ENCODE results near the gene MEIOC. TPM values are rescaled to one million over a fixed set of nuclear protein-coding genes. Genes with fewer than 3 reads are reported as not detected.
A peak's percentile ranks its signal among the peaks of the same experiment; 100 is the strongest.

The MEIOC gene
- total RNA-seq, 1 donor from 2014 or later, result 0.75 TPM

- Mint-ChIP-seq H3K9me3 (ENCODE audit: unreplicated experiment) (no peaks in the 10 kb centered on the region), H3K4me3 (ENCODE audit: unreplicated experiment) (no peak overlapping the region), H3K4me1 (ENCODE audit: unreplicated experiment) (peaks cover 6% of the 10 kb centered on the region), H3K36me3 (ENCODE audit: unreplicated experiment) (no peaks in the 10 kb centered on the region), H3K27me3 (ENCODE audit: unreplicated experiment) (peaks cover 12% of the 10 kb centered on the region), H3K27ac (ENCODE audit: unreplicated experiment) (no peak overlapping the region)
- DNase-seq (ENCODE audit: extremely low spot score, unreplicated experiment), result no peak
- TF ChIP-seq CTCF (IDR thresholded peaks at IDR 0.05), result no peak
Measured at GRCh38 chr17:44707755-44708400, 51.6 kb downstream of the MEIOC start.

- Mint-ChIP-seq H3K36me3 (ENCODE audit: unreplicated experiment) (no peaks in the 10 kb centered on the region), H3K27me3 (ENCODE audit: unreplicated experiment) (peaks cover 11% of the 10 kb centered on the region), H3K4me1 (ENCODE audit: unreplicated experiment) (peaks cover 6% of the 10 kb centered on the region), H3K9me3 (ENCODE audit: unreplicated experiment) (no peaks in the 10 kb centered on the region), H3K27ac (ENCODE audit: unreplicated experiment) (no peak within 1 kb of the TSS), H3K4me3 (ENCODE audit: unreplicated experiment) (no peak within 1 kb of the TSS)
- peak; percentile 91 for DNase-seq (ENCODE audit: extremely low spot score, unreplicated experiment)
- no peak for TF ChIP-seq CTCF (IDR thresholded peaks at IDR 0.05)
Measured at GRCh38 chr17:44708401-44709263, 52.4 kb downstream of the MEIOC start, which contains the start of gene DBF4B. Gene DBF4B, plus strand, starts transcription at chr17:44708665. Its CDS starts 156 bp downstream, at chr17:44708821.

- Mint-ChIP-seq H3K36me3 (ENCODE audit: unreplicated experiment) (no peaks in the 10 kb centered on the region), H3K9me3 (ENCODE audit: unreplicated experiment) (peaks cover 3% of the 10 kb centered on the region), H3K4me3 (ENCODE audit: unreplicated experiment) (no peak overlapping the region), H3K4me1 (ENCODE audit: unreplicated experiment) (no peaks in the 10 kb centered on the region), H3K27me3 (ENCODE audit: unreplicated experiment) (no peaks in the 10 kb centered on the region), H3K27ac (ENCODE audit: unreplicated experiment) (no peak overlapping the region)
- no peak for TF ChIP-seq CTCF (IDR thresholded peaks at IDR 0.05)
- DNase-seq (ENCODE audit: extremely low spot score, unreplicated experiment), result no peak
Measured at GRCh38 chr17:44719444-44719843, 63.2 kb downstream of the MEIOC start.

GRCh38 chr17:44722254-44722653 lies 66.0 kb downstream of the MEIOC start:
- no peak overlapping the region for H3K27ac Mint-ChIP-seq (ENCODE audit: unreplicated experiment)
- no peak for DNase-seq (ENCODE audit: extremely low spot score, unreplicated experiment)
- H3K9me3 Mint-ChIP-seq (ENCODE audit: unreplicated experiment), result peaks cover 3% of the 10 kb centered on the region
- H3K4me3 Mint-ChIP-seq (ENCODE audit: unreplicated experiment), result no peak overlapping the region
- no peaks in the 10 kb centered on the region for H3K27me3 Mint-ChIP-seq (ENCODE audit: unreplicated experiment)
- no peak for TF ChIP-seq CTCF (IDR thresholded peaks at IDR 0.05)
- H3K4me1 Mint-ChIP-seq (ENCODE audit: unreplicated experiment), result no peaks in the 10 kb centered on the region
- no peaks in the 10 kb centered on the region for H3K36me3 Mint-ChIP-seq (ENCODE audit: unreplicated experiment)

Other genes with a start within 250 kb of the MEIOC start
- gene GPATCH8, start 153.1 kb upstream of the MEIOC start, total RNA-seq, result 52.6 and 57.1 TPM in 2 replicates
- 203 and 207 TPM in 2 replicates for gene FZD2, start 99.0 kb upstream of the MEIOC start, total RNA-seq
- 17.6 and 17.8 TPM in 2 replicates for gene CCDC43, start 33.3 kb downstream of the MEIOC start, total RNA-seq
- gene DBF4B, start 52.2 kb downstream of the MEIOC start, total RNA-seq, result 6.7 and 9.2 TPM in 2 replicates
- gene ADAM11, start 102.5 kb downstream of the MEIOC start, total RNA-seq, result 1.0 and 1.7 TPM in 2 replicates
- gene GJC1, start 173.8 kb downstream of the MEIOC start, total RNA-seq, result 40.6 and 43.0 TPM in 2 replicates
- gene HIGD1B, start 191.4 kb downstream of the MEIOC start, total RNA-seq, result not detected in 2 replicates
- 95.6 and 102 TPM in 2 replicates for gene EFTUD2, start 243.0 kb downstream of the MEIOC start, total RNA-seq

Data from osteocyte (in vitro differentiated cells).